ENCODE data around the gene SBF2.

DNA sequence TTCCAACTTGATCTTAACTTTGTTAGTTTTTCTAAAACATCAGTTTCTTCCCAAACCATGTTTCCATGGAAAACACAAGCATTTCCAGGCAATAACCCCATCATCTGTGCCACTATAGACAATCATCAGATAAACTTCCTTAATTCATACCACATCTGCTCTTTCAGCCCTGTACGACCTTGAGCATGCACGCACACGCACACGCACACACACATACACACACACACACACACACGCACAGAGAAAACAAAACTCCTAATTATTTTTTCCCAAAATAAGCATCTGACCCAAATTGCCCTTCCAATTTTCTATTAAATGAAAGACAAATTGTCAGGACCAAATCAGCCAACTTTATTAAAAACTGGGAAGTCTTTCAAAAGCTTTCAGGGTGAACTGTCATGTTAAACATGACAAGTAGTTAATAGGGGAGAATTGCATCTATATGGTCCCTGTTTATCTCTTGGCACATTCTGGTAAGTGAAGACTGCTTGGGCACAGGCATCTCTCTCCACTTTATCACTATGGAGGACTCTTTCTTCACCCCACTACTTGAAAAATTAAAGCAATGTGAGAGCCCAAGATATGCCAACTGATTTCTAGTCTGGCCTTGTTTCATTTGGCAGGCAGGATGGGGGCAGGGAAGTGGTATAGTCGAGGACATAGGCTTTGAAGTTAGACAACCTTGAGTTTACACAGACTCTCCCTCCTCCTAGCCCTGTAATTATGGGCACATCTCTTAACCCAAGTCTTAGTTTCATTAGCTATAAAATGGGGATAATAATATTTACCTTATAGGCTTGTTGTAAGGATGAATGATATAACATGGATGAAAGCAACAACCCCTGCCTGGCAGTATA, 25.9 kb upstream of the SBF2 start:
- no peak for TF ChIP-seq CTCF (IDR thresholded peaks at IDR 0.05; ENCODE audit: poor library complexity, severe bottlenecking)
- TF ChIP-seq MXI1 (conservative IDR thresholded peaks at IDR 0.05; ENCODE audit: poor library complexity, severe bottlenecking), result no peak
- no peak for TF ChIP-seq POLR2AphosphoS5 (IDR thresholded peaks at IDR 0.05)
- TF ChIP-seq EZH2 (IDR thresholded peaks at IDR 0.05; ENCODE audit: borderline replicate concordance, insufficient read depth, low read length, poor library complexity, severe bottlenecking), result no peak
- no peak for TF ChIP-seq TAF1 (IDR thresholded peaks at IDR 0.05; ENCODE audit: low read depth)
